Neural cell (in vitro differentiated cells): ENCODE measurements around the gene MIEF1. TPM values are rescaled to one million over a fixed set of nuclear protein-coding genes. Genes with fewer than 3 reads are reported as not detected.

Source experiments
- H2AFZ ChIP-seq: fragments of 200-600, 300-800 bp; sonication (generic), shearing (Covaris generic); 2 replicates; pipeline ENCODE4 v1.6.0; 2014; ENCODE audit warnings: low read depth, mild to moderate bottlenecking, antibody characterized with exemption, low read length, moderate library complexity
- H3F3A ChIP-seq: fragments of 200-600 bp; shearing (Covaris generic); 2 replicates; pipeline ENCODE4 v1.6.1; 2016; ENCODE audit warnings: mild to moderate bottlenecking, moderate library complexity, mixed read lengths, antibody characterized with exemption, low read length; ENCODE audit not compliant: insufficient read depth, poor library complexity, severe bottlenecking
- H3K27ac ChIP-seq: fragments of 200-600, 300-800 bp; sonication (generic), shearing (Covaris generic); 2 replicates; pipeline ENCODE4 v1.5.1; 2014; ENCODE audit warnings: mild to moderate bottlenecking, low read length, moderate library complexity
- H3K27me3 ChIP-seq: fragments of 300-800, 200-600 bp; sonication (generic), shearing (Covaris generic); 2 replicates; pipeline ENCODE4 v1.6.0; 2014; ENCODE audit warnings: mild to moderate bottlenecking, low read depth, low read length, moderate library complexity; ENCODE audit not compliant: insufficient read depth
- H3K36me3 ChIP-seq: fragments of 300-800, 200-600 bp; sonication (generic), shearing (Covaris generic); 2 replicates; pipeline ENCODE4 v1.5.1; 2014; ENCODE audit warnings: mild to moderate bottlenecking, antibody characterized with exemption, low read length, moderate library complexity; ENCODE audit not compliant: insufficient read depth
- H3K4me2 ChIP-seq: fragments of 300-800, 200-600 bp; sonication (generic), shearing (Covaris generic); 2 replicates; pipeline ENCODE4 v1.6.0; 2014; ENCODE audit warnings: mild to moderate bottlenecking, low read length
- H3K4me3 ChIP-seq: fragments of 300-800, 200-600 bp; sonication (generic), shearing (Covaris generic); 2 replicates; pipeline ENCODE4 v1.5.1; 2014; ENCODE audit warnings: mild to moderate bottlenecking, low read length, moderate library complexity
- H3K79me2 ChIP-seq: fragments of 200-600 bp; shearing (Covaris generic); replicated peaks from 2 replicates; pipeline ENCODE4 v1.6.0; 2014; ENCODE audit warnings: mild to moderate bottlenecking, low read length, moderate library complexity; ENCODE audit not compliant: insufficient read depth
- H3K9ac ChIP-seq: fragments of 300-800, 200-600 bp; sonication (generic), shearing (Covaris generic); 2 replicates; pipeline ENCODE4 v1.6.1; 2016; ENCODE audit warnings: mild to moderate bottlenecking, low read length, mixed read lengths
- H3K9me2 ChIP-seq: fragments of 200-600 bp; shearing (Covaris generic); 2 replicates; pipeline ENCODE4 v1.6.1; 2016; ENCODE audit warnings: mild to moderate bottlenecking, low read length, mixed read lengths; ENCODE audit not compliant: insufficient read depth
- H3K9me3 ChIP-seq: fragments of 200-600, 300-800 bp; sonication (generic), shearing (Covaris generic); 2 replicates; pipeline ENCODE4 v1.6.1; 2016; ENCODE audit warnings: mild to moderate bottlenecking, mixed run types, low read length, moderate library complexity, mixed read lengths
- H4K20me1 ChIP-seq: fragments of 200-600 bp; shearing (Covaris generic); 2 replicates; pipeline ENCODE4 v1.6.1; 2016; ENCODE audit warnings: mild to moderate bottlenecking, mixed run types; ENCODE audit not compliant: insufficient read depth
- EP300 ChIP-seq: fragments of 450-650 bp; conservative IDR thresholded peaks from 2 replicates; pipeline ENCODE4 v1.6.1; 2014; ENCODE audit warnings: antibody characterized with exemption, mild to moderate bottlenecking, moderate library complexity; ENCODE audit not compliant: poor library complexity, severe bottlenecking
- EZH2 ChIP-seq: fragments of 200-600, 300-800 bp; shearing (Covaris generic), sonication (generic); IDR thresholded peaks from 2 replicates; pipeline ENCODE4 v1.6.1; 2014; ENCODE audit warnings: antibody characterized with exemption, low read length, borderline replicate concordance, mild to moderate bottlenecking; ENCODE audit not compliant: insufficient read depth, poor library complexity, severe bottlenecking
- MXI1 ChIP-seq: fragments of 450-650 bp; conservative IDR thresholded peaks from 2 replicates; pipeline ENCODE4 v1.6.1; 2014; ENCODE audit warnings: antibody characterized with exemption, mild to moderate bottlenecking; ENCODE audit not compliant: poor library complexity, severe bottlenecking
- POLR2AphosphoS5 ChIP-seq: IDR thresholded peaks from 2 replicates; pipeline ENCODE4 v1.6.1; 2012
- RAD21 ChIP-seq: fragments of 450-650 bp; conservative IDR thresholded peaks from 2 replicates; pipeline ENCODE4 v1.6.1; 2014; ENCODE audit warnings: antibody characterized with exemption, mild to moderate bottlenecking, moderate library complexity
- SMC3 ChIP-seq: fragments of 450-650 bp; conservative IDR thresholded peaks from 2 replicates; pipeline ENCODE4 v1.6.1; 2014; ENCODE audit warnings: antibody characterized with exemption, mild to moderate bottlenecking, moderate library complexity; ENCODE audit not compliant: poor library complexity
- TAF1 ChIP-seq: IDR thresholded peaks from 2 replicates; pipeline ENCODE4 v1.6.1; 2012; ENCODE audit warnings: low read depth
- polyA plus RNA-seq: library from polyadenylated mRNA; depleted of rRNA; stranded (reverse); fragments of >200 nt; gene quantifications from 2 replicates; pipeline ENCODE4 v1.2.3, GENCODE V29; 2014
- TF ChIP-seq, protein P1 (sequence below): fragments of 450-650 bp; IDR thresholded peaks from 2 replicates; pipeline ENCODE4 v1.5.1; 2014; ENCODE audit warnings: antibody characterized with exemption, mild to moderate bottlenecking, moderate library complexity; ENCODE audit not compliant: poor library complexity, severe bottlenecking
- TF ChIP-seq, protein P2 (sequence below): IDR thresholded peaks from 2 replicates; pipeline ENCODE4 v1.6.1; 2012; ENCODE audit warnings: borderline replicate concordance

MIEF1 gene
- polyA plus RNA-seq, 1 donor from 2014 or later: 19.8 TPM

DNA sequence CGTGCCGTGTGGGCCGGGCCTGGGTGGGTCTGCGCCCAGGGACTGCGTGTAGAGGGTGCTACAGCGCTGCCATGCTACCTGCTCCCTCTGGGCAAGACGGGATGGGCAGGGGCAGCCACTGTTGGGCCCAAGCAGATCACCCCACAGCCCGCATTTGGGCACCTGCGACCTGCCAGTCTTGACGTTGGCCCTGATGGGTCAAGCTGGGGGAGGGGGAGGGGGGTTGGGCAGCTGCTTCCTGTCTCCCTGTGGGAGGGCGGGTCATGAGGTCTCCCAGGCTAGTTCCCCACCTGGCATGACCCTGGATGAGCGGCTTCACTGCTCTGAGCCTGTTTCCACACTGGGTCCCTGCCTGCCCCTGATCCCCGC lies 33.3 kb downstream of the MIEF1 start:
- TF ChIP-seq EZH2 (no peak), EP300 (no peak), RAD21 (no peak), SMC3 (no peak), POLR2AphosphoS5 (no peak), TAF1 (no peak), MXI1 (no peak)
- TF ChIP-seq, protein P1, sequence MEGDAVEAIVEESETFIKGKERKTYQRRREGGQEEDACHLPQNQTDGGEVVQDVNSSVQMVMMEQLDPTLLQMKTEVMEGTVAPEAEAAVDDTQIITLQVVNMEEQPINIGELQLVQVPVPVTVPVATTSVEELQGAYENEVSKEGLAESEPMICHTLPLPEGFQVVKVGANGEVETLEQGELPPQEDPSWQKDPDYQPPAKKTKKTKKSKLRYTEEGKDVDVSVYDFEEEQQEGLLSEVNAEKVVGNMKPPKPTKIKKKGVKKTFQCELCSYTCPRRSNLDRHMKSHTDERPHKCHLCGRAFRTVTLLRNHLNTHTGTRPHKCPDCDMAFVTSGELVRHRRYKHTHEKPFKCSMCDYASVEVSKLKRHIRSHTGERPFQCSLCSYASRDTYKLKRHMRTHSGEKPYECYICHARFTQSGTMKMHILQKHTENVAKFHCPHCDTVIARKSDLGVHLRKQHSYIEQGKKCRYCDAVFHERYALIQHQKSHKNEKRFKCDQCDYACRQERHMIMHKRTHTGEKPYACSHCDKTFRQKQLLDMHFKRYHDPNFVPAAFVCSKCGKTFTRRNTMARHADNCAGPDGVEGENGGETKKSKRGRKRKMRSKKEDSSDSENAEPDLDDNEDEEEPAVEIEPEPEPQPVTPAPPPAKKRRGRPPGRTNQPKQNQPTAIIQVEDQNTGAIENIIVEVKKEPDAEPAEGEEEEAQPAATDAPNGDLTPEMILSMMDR: no peak
- TF ChIP-seq, protein P2, sequence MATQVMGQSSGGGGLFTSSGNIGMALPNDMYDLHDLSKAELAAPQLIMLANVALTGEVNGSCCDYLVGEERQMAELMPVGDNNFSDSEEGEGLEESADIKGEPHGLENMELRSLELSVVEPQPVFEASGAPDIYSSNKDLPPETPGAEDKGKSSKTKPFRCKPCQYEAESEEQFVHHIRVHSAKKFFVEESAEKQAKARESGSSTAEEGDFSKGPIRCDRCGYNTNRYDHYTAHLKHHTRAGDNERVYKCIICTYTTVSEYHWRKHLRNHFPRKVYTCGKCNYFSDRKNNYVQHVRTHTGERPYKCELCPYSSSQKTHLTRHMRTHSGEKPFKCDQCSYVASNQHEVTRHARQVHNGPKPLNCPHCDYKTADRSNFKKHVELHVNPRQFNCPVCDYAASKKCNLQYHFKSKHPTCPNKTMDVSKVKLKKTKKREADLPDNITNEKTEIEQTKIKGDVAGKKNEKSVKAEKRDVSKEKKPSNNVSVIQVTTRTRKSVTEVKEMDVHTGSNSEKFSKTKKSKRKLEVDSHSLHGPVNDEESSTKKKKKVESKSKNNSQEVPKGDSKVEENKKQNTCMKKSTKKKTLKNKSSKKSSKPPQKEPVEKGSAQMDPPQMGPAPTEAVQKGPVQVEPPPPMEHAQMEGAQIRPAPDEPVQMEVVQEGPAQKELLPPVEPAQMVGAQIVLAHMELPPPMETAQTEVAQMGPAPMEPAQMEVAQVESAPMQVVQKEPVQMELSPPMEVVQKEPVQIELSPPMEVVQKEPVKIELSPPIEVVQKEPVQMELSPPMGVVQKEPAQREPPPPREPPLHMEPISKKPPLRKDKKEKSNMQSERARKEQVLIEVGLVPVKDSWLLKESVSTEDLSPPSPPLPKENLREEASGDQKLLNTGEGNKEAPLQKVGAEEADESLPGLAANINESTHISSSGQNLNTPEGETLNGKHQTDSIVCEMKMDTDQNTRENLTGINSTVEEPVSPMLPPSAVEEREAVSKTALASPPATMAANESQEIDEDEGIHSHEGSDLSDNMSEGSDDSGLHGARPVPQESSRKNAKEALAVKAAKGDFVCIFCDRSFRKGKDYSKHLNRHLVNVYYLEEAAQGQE: no peak
- no peaks in the 10 kb centered on the region for H3K9me3 ChIP-seq
- H3K27me3 ChIP-seq: no peaks in the 10 kb centered on the region
- no peak overlapping the region for H3K4me3 ChIP-seq
- peaks cover 17% of the 10 kb centered on the region for H3K79me2 ChIP-seq
- no peaks in the 10 kb centered on the region for H4K20me1 ChIP-seq
- H3K27ac ChIP-seq: no peak overlapping the region
- no peaks in the 10 kb centered on the region for H3K36me3 ChIP-seq
- no peak overlapping the region for H2AFZ ChIP-seq
- peak overlapping the region; percentile 41 for H3K9ac ChIP-seq
- H3K4me2 ChIP-seq: no peak overlapping the region
- no peaks in the 10 kb centered on the region for H3K9me2 ChIP-seq
- H3F3A ChIP-seq: no peaks in the 10 kb centered on the region

DNA sequence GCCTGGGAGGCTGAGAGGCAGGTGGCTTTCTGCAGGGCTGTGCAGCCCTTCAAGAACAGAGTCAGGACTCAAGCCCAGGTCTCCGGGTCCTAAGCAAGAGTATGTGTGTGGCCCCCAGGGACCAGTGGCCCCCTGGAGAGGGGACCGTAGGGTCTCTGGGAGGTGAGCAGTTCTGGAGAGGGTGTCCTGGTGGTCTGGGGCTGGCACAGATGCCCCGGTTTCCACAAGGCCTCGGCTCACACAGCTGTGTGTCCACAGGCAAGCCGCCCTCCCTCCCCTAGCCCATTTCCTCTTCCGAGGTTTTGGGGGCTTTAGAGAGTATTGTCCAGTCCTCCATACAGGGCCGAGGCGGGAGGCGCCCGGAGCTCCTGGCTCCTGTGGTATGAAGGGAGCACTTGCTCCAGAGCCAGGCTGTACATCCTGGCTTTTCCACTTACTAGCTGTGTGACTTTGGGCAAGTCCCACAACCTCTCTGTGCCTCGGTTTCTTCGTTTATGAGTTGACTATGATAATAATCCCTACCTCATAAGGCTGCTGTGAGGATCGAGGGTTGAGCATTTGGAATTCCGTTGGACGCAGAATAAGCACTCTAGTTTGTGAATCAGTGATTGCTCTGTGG lies 33.9 kb downstream of the MIEF1 start:
- H3K4me2 ChIP-seq: no peak overlapping the region
- no peaks in the 10 kb centered on the region for H3K9me2 ChIP-seq
- H3K9ac ChIP-seq: no peak overlapping the region
- H3K4me3 ChIP-seq: no peak overlapping the region
- H3K9me3 ChIP-seq: no peaks in the 10 kb centered on the region
- no peak overlapping the region for H3K27ac ChIP-seq
- no peaks in the 10 kb centered on the region for H3K27me3 ChIP-seq
- H2AFZ ChIP-seq: no peak overlapping the region
- no peak for TF ChIP-seq TAF1
- TF ChIP-seq, protein P2: no peak
- TF ChIP-seq EP300: no peak
- no peak for TF ChIP-seq POLR2AphosphoS5
- no peak for TF ChIP-seq RAD21
- TF ChIP-seq SMC3: no peak
- H3K36me3 ChIP-seq: no peaks in the 10 kb centered on the region
- no peaks in the 10 kb centered on the region for H3F3A ChIP-seq
- H3K79me2 ChIP-seq: peaks cover 14% of the 10 kb centered on the region
- no peaks in the 10 kb centered on the region for H4K20me1 ChIP-seq
